Measurements from ENCODE around the gene LRRC8E.

LRRC8E gene

GRCh38 chr19:7849631-7849999 lies 38.7 kb upstream of the LRRC8E start:
- H3K4me2 ChIP-seq: no peak overlapping the region
- no peak overlapping the region for H3K27ac ChIP-seq
- no peaks in the 10 kb centered on the region for H3K27me3 ChIP-seq (ENCODE audit: insufficient read depth, low read depth)
- TF ChIP-seq, protein P1, sequence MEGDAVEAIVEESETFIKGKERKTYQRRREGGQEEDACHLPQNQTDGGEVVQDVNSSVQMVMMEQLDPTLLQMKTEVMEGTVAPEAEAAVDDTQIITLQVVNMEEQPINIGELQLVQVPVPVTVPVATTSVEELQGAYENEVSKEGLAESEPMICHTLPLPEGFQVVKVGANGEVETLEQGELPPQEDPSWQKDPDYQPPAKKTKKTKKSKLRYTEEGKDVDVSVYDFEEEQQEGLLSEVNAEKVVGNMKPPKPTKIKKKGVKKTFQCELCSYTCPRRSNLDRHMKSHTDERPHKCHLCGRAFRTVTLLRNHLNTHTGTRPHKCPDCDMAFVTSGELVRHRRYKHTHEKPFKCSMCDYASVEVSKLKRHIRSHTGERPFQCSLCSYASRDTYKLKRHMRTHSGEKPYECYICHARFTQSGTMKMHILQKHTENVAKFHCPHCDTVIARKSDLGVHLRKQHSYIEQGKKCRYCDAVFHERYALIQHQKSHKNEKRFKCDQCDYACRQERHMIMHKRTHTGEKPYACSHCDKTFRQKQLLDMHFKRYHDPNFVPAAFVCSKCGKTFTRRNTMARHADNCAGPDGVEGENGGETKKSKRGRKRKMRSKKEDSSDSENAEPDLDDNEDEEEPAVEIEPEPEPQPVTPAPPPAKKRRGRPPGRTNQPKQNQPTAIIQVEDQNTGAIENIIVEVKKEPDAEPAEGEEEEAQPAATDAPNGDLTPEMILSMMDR (conservative IDR thresholded peaks at IDR 0.05; ENCODE audit: low read depth, low read length): no peak
- peaks cover 4% of the 10 kb centered on the region for H3K4me1 ChIP-seq (ENCODE audit: low read depth, poor library complexity, severe bottlenecking)
- H3K36me3 ChIP-seq (ENCODE audit: insufficient read depth): no peaks in the 10 kb centered on the region
- no peaks in the 10 kb centered on the region for H4K20me1 ChIP-seq (ENCODE audit: insufficient read depth)
- H3K9ac ChIP-seq: no peak overlapping the region
- no peak overlapping the region for H2AFZ ChIP-seq (ENCODE audit: low read depth)
- no peak overlapping the region for H3K4me3 ChIP-seq (IDR thresholded peaks at IDR 0.05; ENCODE audit: insufficient read depth, low read depth, low read length)
- no peaks in the 10 kb centered on the region for H3K79me2 ChIP-seq (ENCODE audit: insufficient read depth, low read depth)

- H4K20me1 ChIP-seq (ENCODE audit: insufficient read depth): no peaks in the 10 kb centered on the region
- no peaks in the 10 kb centered on the region for H3K27me3 ChIP-seq (ENCODE audit: insufficient read depth, low read depth)
- no peaks in the 10 kb centered on the region for H3K79me2 ChIP-seq (ENCODE audit: insufficient read depth, low read depth)
- H2AFZ ChIP-seq (ENCODE audit: low read depth): no peak overlapping the region
- H3K4me2 ChIP-seq: no peak overlapping the region
- TF ChIP-seq, protein P1 (conservative IDR thresholded peaks at IDR 0.05; ENCODE audit: low read depth, low read length): no peak
- no peak overlapping the region for H3K4me3 ChIP-seq (IDR thresholded peaks at IDR 0.05; ENCODE audit: insufficient read depth, low read depth, low read length)
- H3K9ac ChIP-seq: no peak overlapping the region
- H3K27ac ChIP-seq: no peak overlapping the region
- peaks cover 4% of the 10 kb centered on the region for H3K4me1 ChIP-seq (ENCODE audit: low read depth, poor library complexity, severe bottlenecking)
- H3K36me3 ChIP-seq (ENCODE audit: insufficient read depth): no peaks in the 10 kb centered on the region
These were observed 38.1 kb upstream of the LRRC8E start for GRCh38 chr19:7850000-7850813.

GRCh38 chr19:7850945-7851622 lies 37.2 kb upstream of the LRRC8E start:
- H3K36me3 ChIP-seq (ENCODE audit: insufficient read depth): no peaks in the 10 kb centered on the region
- H2AFZ ChIP-seq (ENCODE audit: low read depth): no peak overlapping the region
- no peaks in the 10 kb centered on the region for H3K27me3 ChIP-seq (ENCODE audit: insufficient read depth, low read depth)
- H3K27ac ChIP-seq: no peak overlapping the region
- no peaks in the 10 kb centered on the region for H4K20me1 ChIP-seq (ENCODE audit: insufficient read depth)
- TF ChIP-seq, protein P1 (conservative IDR thresholded peaks at IDR 0.05; ENCODE audit: low read depth, low read length): no peak
- peaks cover 4% of the 10 kb centered on the region for H3K4me1 ChIP-seq (ENCODE audit: low read depth, poor library complexity, severe bottlenecking)
- no peak overlapping the region for H3K4me2 ChIP-seq
- no peak overlapping the region for H3K4me3 ChIP-seq (IDR thresholded peaks at IDR 0.05; ENCODE audit: insufficient read depth, low read depth, low read length)
- no peaks in the 10 kb centered on the region for H3K79me2 ChIP-seq (ENCODE audit: insufficient read depth, low read depth)
- H3K9ac ChIP-seq: no peak overlapping the region

GRCh38 chr19:7851623-7852500 lies 36.4 kb upstream of the LRRC8E start:
- H3K4me3 ChIP-seq (IDR thresholded peaks at IDR 0.05; ENCODE audit: insufficient read depth, low read depth, low read length): no peak overlapping the region
- H4K20me1 ChIP-seq (ENCODE audit: insufficient read depth): no peaks in the 10 kb centered on the region
- no peak overlapping the region for H3K4me2 ChIP-seq
- H3K9ac ChIP-seq: no peak overlapping the region
- no peak overlapping the region for H3K27ac ChIP-seq
- no peaks in the 10 kb centered on the region for H3K36me3 ChIP-seq (ENCODE audit: insufficient read depth)
- H3K79me2 ChIP-seq (ENCODE audit: insufficient read depth, low read depth): no peaks in the 10 kb centered on the region
- no peak overlapping the region for H2AFZ ChIP-seq (ENCODE audit: low read depth)
- TF ChIP-seq, protein P1 (conservative IDR thresholded peaks at IDR 0.05; ENCODE audit: low read depth, low read length): no peak
- H3K27me3 ChIP-seq (ENCODE audit: insufficient read depth, low read depth): no peaks in the 10 kb centered on the region
- H3K4me1 ChIP-seq (ENCODE audit: low read depth, poor library complexity, severe bottlenecking): peaks cover 4% of the 10 kb centered on the region

Data from KMS-11 (cell line).